ENCODE measurements around the gene LBP.
"Not testable (repeated sequence)": the region's sequence is repeated elsewhere in the genome, so short reads cannot be mapped to it uniquely, and the experiment has no call there.

Gene LBP

DNA sequence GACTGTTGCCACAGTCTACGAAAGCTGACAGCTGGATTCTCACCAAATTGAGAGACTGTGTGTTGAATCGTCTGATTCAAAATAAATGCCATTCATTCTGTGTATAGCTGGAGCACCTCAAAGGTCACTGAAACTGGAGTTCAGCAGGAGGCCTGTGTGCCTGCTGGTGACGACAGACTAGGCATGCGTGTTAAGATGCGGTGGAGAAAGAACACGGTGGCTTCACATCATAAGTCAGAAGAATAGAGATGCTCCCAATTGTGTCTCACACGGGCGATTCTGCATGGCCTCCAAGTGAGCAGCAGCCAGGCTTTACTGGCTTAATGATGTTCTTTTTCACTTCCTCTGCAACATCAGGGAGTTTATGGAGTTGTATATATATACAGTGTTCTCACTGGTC lies 56.5 kb downstream of the LBP start:
- DNase-seq: no peak

DNA sequence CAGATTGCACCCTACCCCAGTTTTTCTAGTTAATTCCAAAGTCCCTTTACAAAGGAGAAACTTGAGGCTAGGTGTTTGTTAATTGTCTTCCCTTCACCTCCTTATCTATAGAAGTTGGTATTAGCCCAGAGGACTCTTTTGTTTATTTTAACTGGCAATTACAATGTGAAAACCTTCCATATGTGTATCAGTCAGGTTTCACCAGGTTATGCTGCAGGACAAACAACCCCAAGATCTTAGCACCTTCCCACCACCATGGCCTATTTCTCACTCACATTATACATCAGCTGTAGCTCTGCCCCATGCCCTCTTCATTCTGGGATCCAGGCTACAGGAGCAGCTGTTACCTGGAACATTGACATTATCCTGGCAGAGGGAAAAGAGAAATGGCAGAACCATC lies 57.7 kb downstream of the LBP start:
- DNase-seq: no peak

DNA sequence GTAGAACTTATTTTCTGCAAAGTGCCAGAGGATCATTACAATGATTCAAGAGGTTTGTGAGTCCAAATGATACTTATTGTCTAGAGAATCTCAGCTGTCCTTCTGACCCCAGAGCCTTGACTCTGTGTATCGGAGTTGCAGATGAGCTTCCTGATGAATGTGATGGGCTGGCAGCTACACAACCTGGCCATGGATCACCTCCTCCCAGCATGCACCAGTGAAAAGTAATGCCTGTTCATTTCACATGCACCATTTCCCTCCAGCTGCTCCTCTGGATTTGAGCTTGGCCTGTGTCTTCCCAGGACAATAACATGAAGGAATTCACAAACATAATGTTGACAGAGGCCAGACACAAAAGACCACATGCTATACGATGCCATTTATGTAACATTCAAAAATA lies 58.9 kb downstream of the LBP start:
- DNase-seq: no peak

DNA sequence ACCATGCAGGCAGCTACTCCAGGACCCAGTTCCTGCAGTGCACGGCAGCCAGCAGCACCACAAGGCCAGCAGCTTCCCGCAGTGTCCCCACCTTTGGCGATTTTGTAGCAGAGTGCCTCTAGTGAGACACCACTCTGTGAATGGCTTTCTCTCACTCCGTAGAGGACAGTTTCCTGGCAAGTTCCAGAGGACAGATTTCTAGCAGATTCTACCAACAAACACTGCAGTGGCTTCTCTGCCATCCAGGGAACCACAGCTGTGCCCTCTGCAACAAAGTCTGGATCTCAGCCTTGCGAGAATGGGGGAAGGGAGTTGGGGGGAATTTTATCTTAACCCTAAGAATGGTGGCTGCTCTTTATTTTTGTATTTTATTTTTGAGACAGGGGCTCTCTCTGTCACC lies 60.2 kb downstream of the LBP start:
- no peak for DNase-seq

DNA sequence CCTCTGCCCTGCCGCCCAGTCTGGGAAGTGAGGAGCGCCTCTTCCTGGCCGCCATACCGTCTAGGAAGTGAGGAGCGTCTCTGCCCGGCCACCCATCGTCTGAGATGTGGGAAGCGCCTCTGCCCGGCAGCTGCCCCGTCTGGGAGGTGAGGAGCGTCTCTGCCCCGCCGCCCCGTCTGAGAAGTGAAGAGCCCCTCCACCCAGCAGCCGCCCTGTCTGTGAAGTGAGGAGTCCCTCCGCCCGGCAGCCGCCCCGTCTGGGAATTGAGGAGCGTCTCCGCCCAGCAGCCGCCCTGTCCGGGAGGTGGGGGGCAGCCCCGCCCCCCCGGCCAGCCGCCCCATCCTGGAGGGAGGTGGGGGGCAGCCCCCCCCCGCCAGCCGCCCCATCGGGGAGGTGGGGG lies 61.0 kb downstream of the LBP start:
- no peak for DNase-seq

DNA sequence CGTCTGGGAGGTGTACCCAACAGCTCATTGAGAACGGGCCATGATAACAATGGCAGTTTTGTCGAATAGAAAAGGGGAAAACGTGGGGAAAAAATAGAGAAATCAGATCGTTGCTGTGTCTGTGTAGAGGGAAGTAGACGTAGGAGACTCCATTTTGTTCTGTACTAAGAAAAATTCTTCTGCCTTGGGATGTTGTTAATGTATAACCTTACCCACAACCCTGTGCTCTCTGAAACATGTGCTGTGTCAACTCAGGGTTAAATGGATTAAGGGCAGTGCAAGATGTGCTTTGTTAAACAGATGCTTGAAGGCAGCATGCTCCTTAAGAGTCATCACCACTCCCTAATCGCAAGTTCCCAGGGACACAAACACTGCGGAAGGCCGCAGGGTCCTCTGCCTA lies 61.5 kb downstream of the LBP start:
- DNase-seq: not testable (repeated sequence)

DNA sequence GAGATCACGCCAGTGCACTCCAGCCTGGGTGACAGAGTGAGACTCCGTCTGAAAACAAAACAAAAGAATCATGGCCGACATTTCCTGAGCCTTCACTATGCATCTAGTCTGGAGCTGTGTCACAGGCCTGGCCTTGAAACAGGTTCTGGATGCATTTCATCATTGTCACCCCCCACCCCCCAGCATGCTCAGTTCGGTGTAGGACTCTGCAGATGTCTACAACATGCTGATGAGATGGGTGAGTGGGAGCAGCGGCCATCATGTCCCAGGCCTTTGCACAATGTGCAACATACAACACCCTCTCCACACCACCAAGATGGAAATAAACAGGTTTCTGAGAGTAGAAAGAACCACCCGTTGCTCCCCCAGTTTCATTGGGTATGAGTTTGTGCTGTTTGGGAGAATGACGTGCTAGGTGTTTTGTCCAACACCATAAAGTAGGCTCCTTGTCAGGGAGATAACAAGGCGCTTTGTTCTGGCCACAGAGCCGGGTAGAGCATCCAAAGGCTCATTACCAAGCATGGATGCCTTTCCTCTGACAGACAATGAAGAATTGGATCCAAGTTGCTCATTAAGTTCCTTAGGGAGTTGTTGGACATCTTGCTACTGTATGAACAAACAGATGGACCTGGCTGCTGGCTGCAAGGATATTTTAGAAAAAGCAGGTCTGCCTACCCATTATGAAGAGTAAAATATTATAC lies 66.7 kb downstream of the LBP start:
- no peak for DNase-seq

DNA sequence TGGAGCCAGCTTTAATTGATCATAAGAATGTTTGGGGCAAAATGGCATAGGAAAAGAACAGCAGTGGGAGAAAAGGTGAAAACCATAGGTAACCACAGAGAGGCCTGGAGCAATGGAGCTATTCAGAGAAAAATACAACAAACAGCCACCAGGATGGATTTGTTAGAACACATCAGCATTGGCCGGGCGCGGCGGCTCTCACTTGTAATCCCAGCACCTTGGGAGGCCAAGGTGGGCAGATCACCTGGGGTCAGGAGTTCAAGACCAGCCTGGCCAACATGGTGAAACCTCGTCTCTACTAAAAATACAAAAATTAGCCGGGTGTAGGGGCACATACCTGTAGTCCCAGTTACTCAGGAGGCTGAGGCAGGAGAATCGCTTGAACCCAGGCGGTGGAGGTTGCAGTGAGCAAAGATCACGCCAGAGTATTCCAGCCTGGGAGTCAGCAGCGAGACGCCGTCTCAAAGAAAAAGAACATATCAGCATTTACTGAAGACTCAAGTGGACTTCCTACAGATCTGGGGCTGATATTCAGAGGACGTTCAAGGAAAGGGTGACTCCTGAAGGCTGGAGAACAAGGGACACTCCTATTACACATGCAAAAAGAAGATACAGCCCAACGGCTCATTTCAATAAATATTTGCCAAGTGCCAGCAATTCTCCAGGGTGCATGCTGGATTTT lies 68.6 kb downstream of the LBP start:
- no peak for DNase-seq

DNA sequence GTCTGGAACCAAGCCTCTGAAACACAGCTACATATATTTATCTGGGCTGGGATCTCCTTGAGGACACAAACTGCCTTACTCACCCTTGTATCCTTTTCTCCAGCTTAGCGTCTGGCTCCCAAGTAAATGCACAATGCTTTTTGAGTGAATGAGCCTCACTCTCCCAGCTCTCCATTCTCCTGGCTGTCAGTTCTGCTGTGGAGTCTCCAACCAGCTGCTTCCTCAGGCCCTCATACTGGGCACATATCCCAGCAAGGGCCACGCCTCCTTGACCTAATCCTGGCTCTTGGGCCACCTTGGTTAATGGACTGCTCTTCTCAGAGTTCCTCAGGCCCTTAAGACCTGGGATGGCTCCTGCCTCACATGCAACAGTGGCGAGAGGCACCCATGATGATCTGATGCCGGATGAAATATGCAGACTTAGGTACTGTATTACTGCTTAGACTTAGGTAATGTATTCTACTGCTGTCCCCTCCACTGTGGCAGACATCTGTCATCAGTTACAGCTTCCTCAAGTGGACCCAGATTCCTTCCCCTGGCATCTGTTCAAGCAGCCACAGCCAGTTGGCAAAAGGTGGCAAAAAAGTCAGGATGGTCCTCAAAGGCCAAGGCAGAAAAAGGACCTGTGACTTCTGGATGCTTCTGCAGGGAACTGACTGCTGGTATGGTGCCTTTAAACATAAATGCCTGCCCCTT lies 72.4 kb downstream of the LBP start:
- DNase-seq: no peak

DNA sequence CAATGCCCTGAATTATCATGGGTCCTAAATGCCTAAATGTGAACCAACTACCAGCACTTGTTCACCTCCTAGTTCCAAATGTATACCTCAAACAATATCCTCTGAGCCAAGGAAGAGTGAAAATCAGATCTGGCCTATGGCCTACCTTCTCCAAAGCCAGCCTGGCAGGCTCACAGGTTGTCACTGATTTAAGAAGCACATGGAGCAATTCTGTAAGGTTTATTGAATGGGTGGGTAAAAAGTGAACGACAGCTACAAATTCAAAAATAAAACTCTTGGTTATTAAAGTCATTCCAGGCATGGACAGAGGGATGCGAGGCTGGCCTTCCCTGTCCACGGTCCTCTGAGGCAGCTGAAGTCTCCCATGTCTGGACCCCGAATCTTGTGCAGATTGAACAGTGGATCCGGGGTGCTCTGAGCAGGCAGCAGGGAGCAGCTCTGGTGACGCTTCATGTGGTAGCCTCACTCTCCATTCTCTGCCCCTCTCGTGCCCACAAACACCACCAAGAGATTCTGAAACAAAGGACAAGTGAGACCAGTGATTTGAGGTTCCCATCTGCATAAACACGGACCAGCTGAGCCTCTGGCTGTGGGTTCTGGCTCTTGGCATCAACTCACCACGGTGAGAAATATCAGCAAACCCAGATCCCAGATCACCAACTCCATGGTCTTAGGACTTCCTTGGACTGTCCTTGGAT lies 74.3 kb downstream of the LBP start:
- no peak for DNase-seq

DNA sequence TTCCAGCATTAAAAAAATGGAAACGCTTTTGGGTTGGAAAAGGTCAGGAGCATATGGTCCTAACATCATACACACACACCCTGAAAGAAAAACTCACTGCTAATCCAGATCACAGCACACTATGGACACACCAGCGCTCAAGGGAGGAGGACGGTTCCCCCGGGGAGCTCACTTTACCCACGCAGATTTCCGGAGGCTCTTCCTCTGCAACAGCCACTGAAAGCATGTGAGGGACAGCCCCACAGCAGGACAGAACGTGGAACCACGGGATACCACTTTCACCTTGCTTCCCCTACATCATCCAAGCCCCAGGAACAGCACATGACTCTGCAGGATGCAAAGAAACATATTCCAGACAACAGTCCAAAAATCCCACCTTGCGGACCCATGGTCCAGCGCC lies 75.6 kb downstream of the LBP start:
- no peak for DNase-seq

DNA sequence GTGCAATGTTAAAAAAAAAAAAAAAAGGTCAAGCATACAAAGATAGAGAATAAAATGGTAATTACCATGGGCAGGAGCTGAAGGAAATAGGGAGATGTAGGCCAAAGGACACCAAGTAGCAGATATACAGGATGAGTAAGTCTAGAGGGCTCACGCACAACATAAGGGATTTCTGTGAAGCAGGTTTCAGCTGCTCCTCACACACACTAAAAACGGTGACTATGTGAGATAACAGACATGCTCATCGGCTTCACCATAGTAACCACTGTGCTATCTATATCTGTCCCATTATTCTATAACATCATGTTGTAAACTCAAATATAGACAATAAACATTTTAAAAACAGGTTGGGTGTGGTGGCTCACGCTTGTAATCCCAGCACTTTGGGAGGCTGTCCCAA lies 77.3 kb downstream of the LBP start:
- no peak for DNase-seq

DNA sequence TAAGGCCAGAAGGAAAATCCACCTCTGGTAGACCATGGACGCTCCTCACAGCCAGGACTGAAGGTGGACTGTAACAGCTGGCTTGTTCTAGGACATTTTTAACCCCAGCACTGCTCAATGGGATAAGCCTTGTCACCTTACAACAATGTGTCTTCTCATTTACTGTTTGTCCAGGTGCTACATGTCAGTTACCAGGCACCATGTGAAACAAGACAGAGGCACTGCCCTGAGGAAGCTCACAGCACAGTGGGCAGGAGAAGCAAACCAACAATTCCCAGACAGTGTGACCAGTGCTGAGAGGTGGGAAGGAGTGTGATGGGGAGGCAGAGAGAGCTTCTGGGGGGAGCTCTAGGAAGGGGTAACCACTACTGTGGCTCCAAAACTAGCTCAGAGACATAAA lies 78.1 kb downstream of the LBP start:
- DNase-seq: no peak

DNA sequence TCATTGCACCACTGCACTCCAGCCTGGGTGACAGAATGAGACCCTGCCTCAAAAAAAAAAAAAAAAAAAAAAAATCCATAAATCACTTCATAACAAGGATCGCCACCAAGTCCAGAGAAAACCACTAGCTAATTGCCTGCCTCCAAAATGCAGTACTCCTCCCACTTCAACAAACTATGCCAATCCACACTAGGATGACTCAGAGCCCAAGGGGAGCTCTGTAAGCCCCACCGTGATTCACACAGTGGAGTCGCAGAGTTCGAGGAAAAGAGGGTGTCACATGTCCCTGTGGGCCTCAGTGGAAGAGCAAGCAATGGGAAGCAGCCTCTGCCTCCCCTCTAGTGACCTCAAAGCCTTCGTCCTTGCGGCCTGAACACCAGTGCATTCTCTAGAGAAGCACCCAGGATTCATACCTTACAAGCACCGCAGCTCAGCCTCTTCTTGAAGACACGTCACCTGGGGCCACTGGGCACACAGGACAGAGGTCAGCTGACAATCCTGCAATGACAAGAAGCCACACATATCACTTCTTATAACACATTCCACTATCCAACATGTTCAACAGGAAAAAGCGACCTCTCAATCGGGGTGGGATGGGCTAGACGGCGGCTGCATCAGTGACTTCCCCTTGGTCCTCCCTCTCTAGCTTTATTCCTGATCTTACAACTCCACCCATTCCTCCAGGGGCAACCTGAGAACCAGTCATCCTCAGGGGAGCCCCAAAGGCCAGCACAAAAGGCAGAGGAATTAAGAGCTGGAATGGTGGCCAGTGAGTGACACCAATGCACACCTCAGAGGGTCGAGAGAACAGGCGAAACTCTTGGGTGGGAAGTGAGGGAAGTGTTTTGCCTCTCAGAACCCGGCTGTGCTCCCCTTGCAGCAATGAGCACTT lies 80.0 kb downstream of the LBP start:
- DNase-seq: no peak

Measured in NCI-H2081 treated with DMSO at 0.1 percent for 48 hours (cell line).